Uterus (tissue), 4 donors: ENCODE results near the gene FADS1. TPM values are rescaled to one million over a fixed set of nuclear protein-coding genes. Genes with fewer than 3 reads are reported as not detected.

Source experiments
- DNase-seq, 2 donors: peaks; one replicate each; pipeline ENCODE4 v3.0.0-alpha.2; 2019 to 2020
- H3K27ac ChIP-seq, 2 donors: fragments of 200-600 bp; sonication (generic); 1 replicate in 1 of 2; 2 replicates in 1 of 2; pipeline ENCODE4 v1.5.1; 2016 to 2018
- H3K27me3 ChIP-seq, 2 donors: fragments of 200-600 bp; sonication (generic); one replicate each; pipeline ENCODE4 v1.5.1; 2018 to 2019; ENCODE audit warnings: control low read depth in 1 of 2
- H3K36me3 ChIP-seq, 2 donors: fragments of 200-600 bp; sonication (generic); one replicate each; pipeline ENCODE4 v1.5.1; 2019; ENCODE audit warnings: control low read depth in 1 of 2
- H3K4me1 ChIP-seq, 2 donors: fragments of 200-600 bp; sonication (generic); one replicate each; pipeline ENCODE4 v1.5.1; 2018 to 2019; ENCODE audit warnings: control low read depth in 1 of 2
- H3K4me3 ChIP-seq, 2 donors: fragments of 200-600 bp; sonication (generic); 1 replicate in 1 of 2; 2 replicates in 1 of 2; pipeline ENCODE4 v1.5.1; 2018 to 2019; ENCODE audit warnings: mild to moderate bottlenecking in 1 of 2
- H3K9me3 ChIP-seq, 2 donors: fragments of 200-600 bp; sonication (generic); one replicate each; pipeline ENCODE4 v1.5.1; 2019; ENCODE audit warnings: control low read depth in 1 of 2
- POLR2A ChIP-seq, 2 donors: fragments of 450-650 bp; IDR thresholded peaks; one replicate each; pipeline ENCODE4 v1.6.1; 2016; ENCODE audit warnings: antibody characterized with exemption in 2 of 2, mild to moderate bottlenecking in 1 of 2, moderate library complexity in 1 of 2
- intact Hi-C: fragments of 100-400 bp; cut with DNase I; formaldehyde crosslinking; loops from one replicate; pipeline ENCODE4 v1.15.1; 2023; ENCODE audit warnings: low total_unique reads
- total RNA-seq, 4 donors: library from RNA; depleted of rRNA in 3 of 4; stranded (reverse); fragments of >200 nt in 3 of 4; gene quantifications; one replicate each; pipeline versions ENCODE4 v1.1.0 to v1.2.4, GENCODE V29; 2014 to 2023
- TF ChIP-seq, protein P1 (sequence below), 4 experiments: fragments of 200-600 bp in 2 of 4; fragments of 450-650 bp in 2 of 4; sonication (generic) in 2 of 4; IDR thresholded peaks; one replicate each; pipeline ENCODE4 v1.5.1; 2016 to 2019; ENCODE audit warnings: antibody characterized with exemption in 4 of 4, mild to moderate bottlenecking in 2 of 4, moderate library complexity in 1 of 4
- donor health status: DM: yes; HTN: yes; CAD: no.

The FADS1 gene
- total RNA-seq, 4 donors from 2014 or later = 23.8 to 57.1 (median 38.3) TPM

DNA sequence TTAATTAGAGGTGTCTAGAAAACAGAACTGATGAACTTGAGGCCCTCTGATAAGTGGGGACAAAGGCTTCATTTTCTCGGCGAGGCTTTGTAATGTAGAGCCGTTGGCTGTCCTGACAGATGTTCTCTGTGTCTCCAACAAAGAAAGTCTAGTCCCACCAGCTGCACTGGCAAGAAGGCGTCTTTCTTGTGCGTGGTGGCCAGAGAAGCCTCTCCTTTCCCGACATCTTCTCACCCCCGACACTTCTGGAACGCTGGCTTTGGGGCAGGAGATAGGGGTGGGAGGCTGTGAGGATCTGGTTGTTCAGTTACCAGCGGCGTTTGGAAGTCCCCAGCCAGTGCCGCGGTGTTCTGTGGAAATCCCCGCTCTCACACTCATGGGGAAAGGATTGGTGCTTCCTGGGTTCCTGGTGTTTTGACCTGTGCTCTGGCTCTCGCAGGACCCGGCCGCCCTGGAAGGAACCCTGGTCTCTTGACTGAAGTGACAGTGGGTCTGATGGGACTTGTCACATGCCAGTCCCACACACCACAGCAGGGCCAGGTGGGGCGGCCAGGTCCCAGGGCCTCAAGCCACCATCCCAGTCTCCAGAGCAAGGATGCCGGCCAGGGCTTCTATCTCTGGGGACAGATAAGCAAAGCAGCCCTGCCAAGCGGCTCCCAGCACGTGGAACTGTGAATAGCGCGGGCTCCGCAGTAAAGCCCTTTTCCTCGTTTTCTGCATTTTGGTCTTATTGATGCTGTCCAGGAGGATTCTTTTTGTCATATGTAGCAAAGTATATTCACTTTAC is 34.5 kb upstream of the FADS1 start:
- Histone ChIP-seq H3K27ac (no peak overlapping the region), H3K9me3 (no peaks in the 10 kb centered on the region), H3K36me3 (no peaks in the 10 kb centered on the region), H3K27me3 (no peaks in the 10 kb centered on the region), H3K4me1 (no peaks in the 10 kb centered on the region), H3K4me3 (no peak overlapping the region)
- TF ChIP-seq, protein P1, sequence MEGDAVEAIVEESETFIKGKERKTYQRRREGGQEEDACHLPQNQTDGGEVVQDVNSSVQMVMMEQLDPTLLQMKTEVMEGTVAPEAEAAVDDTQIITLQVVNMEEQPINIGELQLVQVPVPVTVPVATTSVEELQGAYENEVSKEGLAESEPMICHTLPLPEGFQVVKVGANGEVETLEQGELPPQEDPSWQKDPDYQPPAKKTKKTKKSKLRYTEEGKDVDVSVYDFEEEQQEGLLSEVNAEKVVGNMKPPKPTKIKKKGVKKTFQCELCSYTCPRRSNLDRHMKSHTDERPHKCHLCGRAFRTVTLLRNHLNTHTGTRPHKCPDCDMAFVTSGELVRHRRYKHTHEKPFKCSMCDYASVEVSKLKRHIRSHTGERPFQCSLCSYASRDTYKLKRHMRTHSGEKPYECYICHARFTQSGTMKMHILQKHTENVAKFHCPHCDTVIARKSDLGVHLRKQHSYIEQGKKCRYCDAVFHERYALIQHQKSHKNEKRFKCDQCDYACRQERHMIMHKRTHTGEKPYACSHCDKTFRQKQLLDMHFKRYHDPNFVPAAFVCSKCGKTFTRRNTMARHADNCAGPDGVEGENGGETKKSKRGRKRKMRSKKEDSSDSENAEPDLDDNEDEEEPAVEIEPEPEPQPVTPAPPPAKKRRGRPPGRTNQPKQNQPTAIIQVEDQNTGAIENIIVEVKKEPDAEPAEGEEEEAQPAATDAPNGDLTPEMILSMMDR (IDR thresholded peaks at IDR 0.05) = no peak
- no peak for TF ChIP-seq POLR2A (IDR thresholded peaks at IDR 0.05)
- intact Hi-C loops = no loop called here
- DNase-seq = no peak

DNA sequence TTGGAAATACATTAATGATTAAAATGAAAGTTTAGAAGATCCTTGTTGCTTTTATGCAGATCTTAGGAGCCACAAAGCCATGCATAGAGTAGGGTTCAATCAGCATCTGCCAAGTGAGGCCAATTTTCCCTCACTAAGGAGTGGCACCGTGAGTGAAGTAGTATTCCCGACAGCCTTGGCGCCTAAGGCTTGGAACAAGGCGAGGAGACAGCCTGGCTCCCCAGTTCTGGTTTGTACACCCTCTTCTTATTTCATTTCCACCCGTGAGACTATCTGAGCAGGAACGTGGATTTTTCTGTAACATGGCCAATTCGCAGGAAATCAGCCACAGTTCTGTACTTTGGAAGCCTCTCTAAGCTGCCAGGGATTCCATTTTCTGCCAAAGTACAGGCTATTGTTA is 33.9 kb upstream of the FADS1 start:
- no peaks in the 10 kb centered on the region for H3K27me3 ChIP-seq
- H3K4me3 ChIP-seq = no peak overlapping the region
- no peaks in the 10 kb centered on the region for H3K36me3 ChIP-seq
- H3K27ac ChIP-seq = no peak overlapping the region
- TF ChIP-seq, protein P1 (IDR thresholded peaks at IDR 0.05) = no peak
- TF ChIP-seq POLR2A (IDR thresholded peaks at IDR 0.05) = no peak
- no peaks in the 10 kb centered on the region for H3K4me1 ChIP-seq
- intact Hi-C loops = no loop called here
- H3K9me3 ChIP-seq = no peaks in the 10 kb centered on the region
- no peak for DNase-seq

DNA sequence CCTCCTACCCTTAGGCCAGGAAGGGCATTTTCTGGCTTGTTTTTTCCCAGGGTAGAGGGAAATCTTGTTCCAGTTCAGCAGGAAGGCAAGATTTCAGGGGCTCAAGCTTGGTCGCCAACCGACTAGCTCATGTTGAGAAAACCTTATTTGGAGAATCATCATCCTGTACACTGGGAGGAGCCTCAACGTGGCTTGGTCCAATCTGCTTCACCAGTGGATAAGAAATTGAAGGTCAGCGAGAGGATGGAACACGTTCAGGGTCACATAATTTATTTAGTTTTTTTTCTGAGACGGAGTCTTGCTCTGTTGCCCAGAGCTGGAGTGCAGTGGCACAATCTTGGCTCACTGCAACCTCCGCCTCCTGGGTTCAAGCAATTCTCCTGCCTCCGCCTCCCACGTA is 31.8 kb upstream of the FADS1 start:
- DNase-seq = no peak
- Histone ChIP-seq H3K36me3 (no peaks in the 10 kb centered on the region), H3K27me3 (no peaks in the 10 kb centered on the region), H3K9me3 (no peaks in the 10 kb centered on the region), H3K4me1 (no peaks in the 10 kb centered on the region), H3K4me3 (no peak overlapping the region), H3K27ac (no peak overlapping the region)
- intact Hi-C loops = no loop called here
- no peak for TF ChIP-seq POLR2A (IDR thresholded peaks at IDR 0.05)
- TF ChIP-seq, protein P1 (IDR thresholded peaks at IDR 0.05) = no peak

DNA sequence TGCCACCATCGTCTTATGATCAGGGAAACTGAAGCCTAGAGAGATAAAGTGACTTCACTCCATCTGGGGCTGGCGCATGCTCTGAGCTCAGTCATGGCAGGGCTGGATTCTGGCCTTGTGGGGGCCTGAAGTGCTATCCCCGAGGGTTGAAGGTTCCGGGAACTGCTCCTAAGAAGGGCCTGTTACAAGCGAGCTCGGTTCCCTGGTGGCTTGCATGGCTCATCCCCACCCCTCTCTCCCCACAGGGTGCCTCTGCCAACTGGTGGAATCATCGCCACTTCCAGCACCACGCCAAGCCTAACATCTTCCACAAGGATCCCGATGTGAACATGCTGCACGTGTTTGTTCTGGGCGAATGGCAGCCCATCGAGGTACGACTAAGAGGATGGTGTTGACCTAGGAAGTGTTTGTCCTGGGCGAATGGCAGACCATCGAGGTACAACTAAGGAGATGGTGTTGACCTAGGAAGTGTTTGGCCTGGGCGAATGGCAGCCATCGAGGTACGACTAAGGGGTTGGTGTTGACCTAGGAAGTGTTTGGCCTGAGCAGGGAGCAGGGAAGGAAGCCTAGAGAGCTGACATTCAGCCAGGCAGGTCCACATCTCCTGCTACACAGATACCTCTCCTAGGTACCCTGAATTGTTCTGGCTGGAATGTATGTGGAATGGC is 31.2 kb upstream of the FADS1 start:
- intact Hi-C loops = no loop called here
- no peak for TF ChIP-seq POLR2A (IDR thresholded peaks at IDR 0.05)
- TF ChIP-seq, protein P1 (IDR thresholded peaks at IDR 0.05) = no peak
- no peaks in the 10 kb centered on the region for H3K36me3 ChIP-seq
- no peaks in the 10 kb centered on the region for H3K4me1 ChIP-seq
- no peak for DNase-seq
- H3K4me3 ChIP-seq = no peak overlapping the region
- no peaks in the 10 kb centered on the region for H3K27me3 ChIP-seq
- H3K27ac ChIP-seq = no peak overlapping the region
- H3K9me3 ChIP-seq = no peaks in the 10 kb centered on the region

DNA sequence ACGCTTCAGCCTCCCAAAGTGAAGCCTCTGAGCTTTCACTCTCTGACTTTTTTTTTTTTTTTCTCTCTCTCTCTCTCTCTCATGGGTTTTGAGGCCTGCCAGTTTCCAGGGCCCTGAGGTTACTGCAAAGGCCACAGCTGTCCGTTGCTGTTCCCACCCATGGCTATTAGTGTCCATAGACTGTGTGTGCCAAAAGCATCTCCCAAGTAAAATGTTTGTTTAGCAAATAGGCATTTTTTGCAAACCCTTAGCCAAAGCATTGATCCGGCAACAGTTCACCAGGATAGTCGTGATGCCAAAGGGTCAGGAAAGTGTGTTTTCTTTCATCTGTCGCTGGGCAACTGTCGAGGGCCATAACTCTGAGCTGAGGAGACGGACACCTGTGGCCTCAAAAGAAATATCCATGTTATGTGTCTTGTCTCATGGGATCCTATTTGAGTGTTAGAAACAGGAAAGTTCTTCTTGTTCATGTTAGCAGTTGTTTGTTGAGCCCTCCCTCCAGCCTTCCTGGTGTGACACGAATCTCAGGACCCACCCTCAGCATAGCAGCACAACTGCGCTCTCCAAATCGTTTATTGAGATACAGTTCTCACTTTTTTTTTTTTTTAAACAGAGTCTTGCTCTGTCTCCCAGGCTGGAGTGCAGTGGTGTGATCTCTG is 29.7 kb upstream of the FADS1 start:
- no peaks in the 10 kb centered on the region for H3K36me3 ChIP-seq
- no peak overlapping the region for H3K27ac ChIP-seq
- H3K9me3 ChIP-seq = no peaks in the 10 kb centered on the region

More for the DNA sequence above, 29.7 kb upstream of the FADS1 start:
- no peak overlapping the region for H3K4me3 ChIP-seq
- no peaks in the 10 kb centered on the region for H3K27me3 ChIP-seq
- no peak for DNase-seq
- no peaks in the 10 kb centered on the region for H3K4me1 ChIP-seq
- no peak for TF ChIP-seq POLR2A (IDR thresholded peaks at IDR 0.05)
- TF ChIP-seq, protein P1 (IDR thresholded peaks at IDR 0.05) = no peak
- intact Hi-C loops = no loop called here
